Tibial nerve (tissue), 3 donors: ENCODE data around the gene SKIL.

Source experiments
- POLR2A ChIP-seq, 2 donors: fragments of 450-650 bp; IDR thresholded peaks; one replicate each; pipeline ENCODE4 v1.6.1; 2017; ENCODE audit warnings: antibody characterized with exemption in 2 of 2, mild to moderate bottlenecking in 2 of 2, moderate library complexity in 2 of 2
- TF ChIP-seq, protein P1 (sequence below), 5 experiments: fragments of 200-600 bp in 3 of 5; fragments of 450-650 bp in 2 of 5; sonication (generic) in 3 of 5; IDR thresholded peaks; one replicate each; pipeline ENCODE4 v1.5.1; 2016 to 2019; ENCODE audit warnings: antibody characterized with exemption in 5 of 5, mild to moderate bottlenecking in 3 of 5, moderate library complexity in 2 of 5

DNA sequence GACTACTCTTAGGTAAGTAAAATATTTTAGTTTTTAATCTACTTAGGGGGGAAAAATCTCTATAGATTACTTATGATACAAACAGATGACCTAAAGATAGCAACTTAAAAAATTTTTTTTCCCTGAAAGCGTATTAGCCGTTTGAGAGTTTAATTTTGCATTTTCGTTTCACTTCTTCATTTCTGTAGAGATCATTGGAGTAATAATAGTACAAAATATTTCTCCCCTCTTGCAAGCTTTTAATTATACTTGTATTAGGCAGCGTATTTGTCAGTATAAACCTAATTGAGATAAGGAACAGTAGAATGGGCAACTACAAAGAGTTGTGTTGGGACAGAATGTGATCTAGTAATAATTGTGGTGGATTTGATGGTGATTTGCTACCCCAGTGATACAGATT is 10.3 kb downstream of the SKIL start:
- TF ChIP-seq POLR2A (IDR thresholded peaks at IDR 0.05) = no peak
- TF ChIP-seq, protein P1, sequence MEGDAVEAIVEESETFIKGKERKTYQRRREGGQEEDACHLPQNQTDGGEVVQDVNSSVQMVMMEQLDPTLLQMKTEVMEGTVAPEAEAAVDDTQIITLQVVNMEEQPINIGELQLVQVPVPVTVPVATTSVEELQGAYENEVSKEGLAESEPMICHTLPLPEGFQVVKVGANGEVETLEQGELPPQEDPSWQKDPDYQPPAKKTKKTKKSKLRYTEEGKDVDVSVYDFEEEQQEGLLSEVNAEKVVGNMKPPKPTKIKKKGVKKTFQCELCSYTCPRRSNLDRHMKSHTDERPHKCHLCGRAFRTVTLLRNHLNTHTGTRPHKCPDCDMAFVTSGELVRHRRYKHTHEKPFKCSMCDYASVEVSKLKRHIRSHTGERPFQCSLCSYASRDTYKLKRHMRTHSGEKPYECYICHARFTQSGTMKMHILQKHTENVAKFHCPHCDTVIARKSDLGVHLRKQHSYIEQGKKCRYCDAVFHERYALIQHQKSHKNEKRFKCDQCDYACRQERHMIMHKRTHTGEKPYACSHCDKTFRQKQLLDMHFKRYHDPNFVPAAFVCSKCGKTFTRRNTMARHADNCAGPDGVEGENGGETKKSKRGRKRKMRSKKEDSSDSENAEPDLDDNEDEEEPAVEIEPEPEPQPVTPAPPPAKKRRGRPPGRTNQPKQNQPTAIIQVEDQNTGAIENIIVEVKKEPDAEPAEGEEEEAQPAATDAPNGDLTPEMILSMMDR (IDR thresholded peaks at IDR 0.05) = no peak
